Heart left ventricle (tissue), 13 donors: Measurements from ENCODE around the gene G0S2.

Experiments
- CTCF ChIP-seq, 12 donors: fragments of 200-600 bp; sonication (generic) in 4 of 12; IDR thresholded peaks; one replicate each; pipeline versions ENCODE4 v1.5.0 to v1.8.0; 2018 to 2022; ENCODE audit warnings: antibody characterized with exemption in 12 of 12, mild to moderate bottlenecking in 5 of 12
- POLR2A ChIP-seq, 2 donors: fragments of 450-650 bp; IDR thresholded peaks; one replicate each; pipeline ENCODE4 v1.6.1; 2017; ENCODE audit warnings: antibody characterized with exemption in 2 of 2, mild to moderate bottlenecking in 2 of 2, moderate library complexity in 2 of 2
- donor health status: ischemic (EF 13 %, LVEDD 7.1; RV severe dilation, severe dysfunction).
- donor health status: DM: no; HTN: yes; CAD: no.
- donor health status: DM: no; HTN: no; CAD: no.
- donor health status: ischemic (EF 25% LVEDD 6.9; RV normal size, moderate dysfunction).
- donor health status: ischemic (EF 25% LVEDD 5.7; RV mildly dilated, moderate dysfunction).
- donor health status: ischemic (EF 35%, LVEDD 5.7; RV mildly dilated, moderate dysfunction).
- donor health status: nonischemic (EF 11% LVEDD 7.7; RV severe dilation, severe dysfunction).
- donor health status: DM: yes; HTN: yes; CAD: no.
- donor health status: PGD.
- donor health status: ischemic (EF 29% LVEDD 5.4; RV normal size, mild dysfunction).
- donor health status: nonischemic (EF 23%, LVEDD 6.1; RV moderate dilation, normal function).

GRCh38 chr1:209670441-209671082 is 4.7 kb upstream of the G0S2 start:
- TF ChIP-seq CTCF (IDR thresholded peaks at IDR 0.05), result no peak
- no peak for TF ChIP-seq POLR2A (IDR thresholded peaks at IDR 0.05)
